Liver (tissue), 9 donors: Measurements from ENCODE around the gene GPX4. TPM values are rescaled to one million over a fixed set of nuclear protein-coding genes. Genes with fewer than 3 reads are reported as not detected.

Source experiments
- DNase-seq: peaks from one replicate; pipeline ENCODE4 v3.0.0-alpha.2; 2017; ENCODE audit warnings: low spot score
- H3K27ac ChIP-seq, 2 donors: one replicate each; pipeline ENCODE4 v1.7.0; 2013; ENCODE audit warnings: inconsistent platforms in 2 of 2, low read length in 2 of 2, control low read depth in 1 of 2, low read depth in 1 of 2, mild to moderate bottlenecking in 1 of 2
- H3K27me3 ChIP-seq, 4 donors: one replicate each; pipeline versions ENCODE4 v1.6.1 to v1.7.0; 2013; ENCODE audit warnings: low read length in 3 of 4, inconsistent platforms in 1 of 4, mild to moderate bottlenecking in 1 of 4, moderate library complexity in 1 of 4; ENCODE audit not compliant: control insufficient read depth in 4 of 4, insufficient read depth in 4 of 4
- H3K36me3 ChIP-seq, 4 donors: one replicate each; pipeline versions ENCODE4 v1.6.1 to v1.7.0; 2013; ENCODE audit warnings: low read length in 3 of 4, mild to moderate bottlenecking in 3 of 4, low read depth in 1 of 4, moderate library complexity in 1 of 4; ENCODE audit not compliant: control insufficient read depth in 4 of 4, insufficient read depth in 3 of 4
- H3K4me1 ChIP-seq, 4 donors: one replicate each; pipeline versions ENCODE4 v1.6.1 to v1.7.0; 2013; ENCODE audit warnings: low read length in 3 of 4, mild to moderate bottlenecking in 3 of 4, moderate library complexity in 1 of 4; ENCODE audit not compliant: control insufficient read depth in 4 of 4, insufficient read depth in 4 of 4
- H3K4me3 ChIP-seq, 3 donors: one replicate each; pipeline versions ENCODE4 v1.6.1 to v1.7.0; 2013; ENCODE audit warnings: low read length in 3 of 3, control low read depth in 1 of 3, low read depth in 1 of 3, mild to moderate bottlenecking in 1 of 3
- H3K9ac ChIP-seq, 2 donors: one replicate each; pipeline ENCODE4 v1.7.0; 2013; ENCODE audit warnings: low read length in 2 of 2, mild to moderate bottlenecking in 2 of 2, moderate library complexity in 2 of 2, control low read depth in 1 of 2, low read depth in 1 of 2
- H3K9me3 ChIP-seq, 4 donors: one replicate each; pipeline versions ENCODE4 v1.6.1 to v1.7.0; 2013; ENCODE audit warnings: low read length in 3 of 4; ENCODE audit not compliant: control insufficient read depth in 4 of 4
- EGR1 ChIP-seq, 2 donors: IDR thresholded peaks; 2 replicates each; pipeline ENCODE4 v1.6.1; 2016 to 2018; ENCODE audit warnings: antibody characterized with exemption in 2 of 2, low read depth in 2 of 2
- FOXA1 ChIP-seq: IDR thresholded peaks from 2 replicates; pipeline ENCODE4 v1.6.1; 2016; ENCODE audit warnings: antibody characterized with exemption
- GABPA ChIP-seq, 2 donors: IDR thresholded peaks in 1 of 2; conservative IDR thresholded peaks in 1 of 2; 2 replicates each; pipeline ENCODE4 v1.6.1; 2016; ENCODE audit warnings: antibody characterized with exemption in 2 of 2, mild to moderate bottlenecking in 1 of 2, moderate library complexity in 1 of 2
- HNF4A ChIP-seq, 2 donors: conservative IDR thresholded peaks; 2 replicates each; pipeline ENCODE4 v1.6.1; 2016; ENCODE audit warnings: antibody characterized with exemption in 2 of 2, mild to moderate bottlenecking in 2 of 2
- HNF4G ChIP-seq: IDR thresholded peaks from 2 replicates; pipeline ENCODE4 v1.6.1; 2016; ENCODE audit warnings: antibody characterized with exemption
- SP1 ChIP-seq: IDR thresholded peaks from 2 replicates; pipeline ENCODE4 v1.6.1; 2018; ENCODE audit warnings: antibody characterized with exemption, mild to moderate bottlenecking
- TAF1 ChIP-seq: conservative IDR thresholded peaks from 2 replicates; pipeline ENCODE4 v1.6.1; 2016; ENCODE audit warnings: antibody characterized with exemption, mild to moderate bottlenecking
- YY1 ChIP-seq: IDR thresholded peaks from 2 replicates; pipeline ENCODE4 v1.6.1; 2016; ENCODE audit warnings: antibody characterized with exemption, mild to moderate bottlenecking
- WGBS: extraction: QIAGEN DNeasy Blood & Tissue Kit; methylation state at CpG from one replicate; pipeline ENCODE4 v1.1.7; 2013; 5-methylcytosine and 5-hydroxymethylcytosine counted together
- polyA plus RNA-seq, 2 donors: library from polyadenylated mRNA; stranded (reverse) in 1 of 2; unstranded in 1 of 2; fragments of 200-250 nt in 1 of 2; fragments of >200 nt in 1 of 2; fragmentation: Nextera tagmentation in 1 of 2; extraction: Ambion mirVana in 1 of 2; gene quantifications; one replicate each; pipeline versions ENCODE4 v1.2.1 to v1.2.3, GENCODE V29; 2013 to 2015
- total RNA-seq, 2 donors: library from RNA; depleted of rRNA; stranded (reverse); fragments of >200 nt; gene quantifications; one replicate each; pipeline ENCODE4 v1.2.3, GENCODE V29; 2014
- TF ChIP-seq, protein P1 (sequence below): IDR thresholded peaks from 2 replicates; pipeline ENCODE4 v1.6.1; 2016; ENCODE audit warnings: antibody characterized with exemption
- donor health status: healthy.
- donor health status: healthy.
- donor health status: healthy.
- donor health status: healthy.
- donor health status: healthy.

The GPX4 gene
- total and polyA plus RNA-seq, 4 donors: 122 to 558 (median 298) TPM

DNA sequence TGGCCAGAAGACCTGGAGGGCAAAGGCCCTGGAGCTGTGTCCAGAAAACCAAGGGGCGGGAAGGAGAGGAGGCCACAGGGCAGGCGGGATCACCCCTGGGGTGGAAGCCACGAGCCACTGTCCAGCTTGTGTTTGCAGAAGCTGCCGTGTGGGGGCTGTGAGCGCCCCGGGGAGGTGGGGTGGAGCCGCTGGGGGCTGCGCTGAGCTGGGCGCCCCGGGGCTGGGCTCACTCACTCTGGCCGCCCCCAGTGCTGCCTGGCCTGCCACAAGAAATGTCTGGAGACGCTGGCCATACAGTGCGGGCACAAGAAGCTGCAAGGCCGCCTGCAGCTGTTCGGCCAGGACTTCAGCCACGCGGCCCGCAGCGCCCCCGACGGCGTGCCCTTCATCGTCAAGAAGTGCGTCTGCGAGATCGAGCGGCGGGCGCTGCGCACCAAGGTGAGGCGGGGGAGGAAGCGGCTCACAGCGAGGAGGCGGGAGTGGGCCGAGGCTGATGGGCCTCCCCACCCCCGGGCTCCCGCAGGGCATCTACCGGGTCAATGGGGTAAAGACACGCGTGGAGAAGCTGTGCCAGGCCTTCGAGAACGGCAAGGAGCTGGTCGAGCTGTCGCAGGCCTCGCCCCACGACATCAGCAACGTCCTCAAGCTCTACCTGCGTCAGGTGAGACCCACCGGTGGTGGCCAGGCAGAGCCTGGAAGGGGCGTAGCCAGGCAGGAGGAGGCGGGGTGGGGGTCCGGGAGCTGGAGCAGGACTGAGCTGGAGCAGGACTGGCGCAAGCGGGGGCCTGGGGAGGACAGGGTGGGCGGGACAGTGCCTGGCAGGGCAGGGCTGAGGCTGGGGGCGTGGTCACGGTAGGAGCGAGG, 22.3 kb upstream of the GPX4 start:
- Histone ChIP-seq H3K4me1 (peaks cover 7 to 27% (median 12%) of the 10 kb centered on the region in 4 donors), H3K4me3 (no peak overlapping the region), H3K9ac (no peak overlapping the region), H3K9me3 (no peaks in the 10 kb centered on the region), H3K36me3 (peaks cover 0 to 5% (median 3%) of the 10 kb centered on the region in 4 donors), H3K27ac (no peak overlapping the region), H3K27me3 (no peaks in the 10 kb centered on the region)
- WGBS: 42% methylated on average over 58 of the region's 58 CpGs
- no peak for DNase-seq
- TF ChIP-seq FOXA1 (no peak), HNF4A (conservative IDR thresholded peaks at IDR 0.05) (peak; percentile 25 to 32)

DNA sequence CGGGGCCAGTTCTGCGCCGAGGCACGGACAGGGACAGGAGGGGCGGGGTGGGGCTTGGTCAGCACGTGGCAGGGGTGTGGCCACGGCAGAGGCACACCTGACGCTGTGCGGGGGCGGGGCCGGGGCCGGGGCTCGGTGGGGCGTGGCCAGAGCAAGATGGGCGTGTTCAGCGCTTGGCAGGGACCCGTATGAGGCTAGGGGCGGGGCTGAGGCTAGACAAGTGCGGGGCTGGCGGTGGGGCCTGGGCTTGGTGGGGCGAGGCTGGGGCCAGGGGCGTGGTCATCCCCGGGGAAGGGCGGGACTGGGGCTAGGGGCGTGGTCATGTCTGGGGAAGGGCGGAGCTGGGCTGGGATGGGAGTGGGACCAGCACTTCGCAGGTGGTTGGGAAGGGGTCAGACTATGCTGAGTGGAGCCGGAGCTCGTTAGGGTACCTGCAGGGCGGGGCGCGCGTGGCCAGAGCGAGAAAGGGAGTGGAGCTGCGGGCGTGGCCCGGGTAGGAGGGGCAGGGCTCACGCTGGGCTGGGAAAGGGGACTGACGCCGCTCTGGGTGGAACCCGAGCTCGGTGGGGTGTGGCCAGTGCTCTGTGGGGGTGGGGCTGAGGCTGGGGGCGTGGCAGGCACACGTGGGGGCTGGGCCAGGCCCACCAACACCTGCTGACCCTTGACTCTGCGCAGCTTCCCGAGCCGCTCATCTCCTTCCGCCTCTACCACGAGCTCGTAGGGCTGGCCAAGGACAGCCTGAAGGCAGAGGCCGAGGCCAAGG, 21.4 kb upstream of the GPX4 start:
- TF ChIP-seq, protein P1, sequence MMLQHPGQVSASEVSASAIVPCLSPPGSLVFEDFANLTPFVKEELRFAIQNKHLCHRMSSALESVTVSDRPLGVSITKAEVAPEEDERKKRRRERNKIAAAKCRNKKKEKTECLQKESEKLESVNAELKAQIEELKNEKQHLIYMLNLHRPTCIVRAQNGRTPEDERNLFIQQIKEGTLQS: no peak
- TF ChIP-seq SP1 (peak; percentile 25), TAF1 (no peak), EGR1 (IDR thresholded peaks at IDR 0.05; ENCODE audit: low read depth in 2 of 2) (no peak), GABPA (IDR thresholded peaks at IDR 0.05 in 1 of 2, conservative IDR thresholded peaks at IDR 0.05 in 1 of 2) (no peak), HNF4G (no peak)
- peak overlapping the region in 1 of 3 donors; percentile 7 for H3K4me3 ChIP-seq
- H3K9me3 ChIP-seq: no peaks in the 10 kb centered on the region
- peaks cover 0 to 6% (median 3%) of the 10 kb centered on the region in 4 donors for H3K36me3 ChIP-seq
- no peak overlapping the region for H3K9ac ChIP-seq
- WGBS: 19% methylated on average over 51 of the region's 51 CpGs
- peaks cover 3 to 24% (median 9%) of the 10 kb centered on the region in 4 donors for H3K4me1 ChIP-seq
- no peak overlapping the region for H3K27ac ChIP-seq
- peak; percentile 80 for DNase-seq
- H3K27me3 ChIP-seq: no peaks in the 10 kb centered on the region

DNA sequence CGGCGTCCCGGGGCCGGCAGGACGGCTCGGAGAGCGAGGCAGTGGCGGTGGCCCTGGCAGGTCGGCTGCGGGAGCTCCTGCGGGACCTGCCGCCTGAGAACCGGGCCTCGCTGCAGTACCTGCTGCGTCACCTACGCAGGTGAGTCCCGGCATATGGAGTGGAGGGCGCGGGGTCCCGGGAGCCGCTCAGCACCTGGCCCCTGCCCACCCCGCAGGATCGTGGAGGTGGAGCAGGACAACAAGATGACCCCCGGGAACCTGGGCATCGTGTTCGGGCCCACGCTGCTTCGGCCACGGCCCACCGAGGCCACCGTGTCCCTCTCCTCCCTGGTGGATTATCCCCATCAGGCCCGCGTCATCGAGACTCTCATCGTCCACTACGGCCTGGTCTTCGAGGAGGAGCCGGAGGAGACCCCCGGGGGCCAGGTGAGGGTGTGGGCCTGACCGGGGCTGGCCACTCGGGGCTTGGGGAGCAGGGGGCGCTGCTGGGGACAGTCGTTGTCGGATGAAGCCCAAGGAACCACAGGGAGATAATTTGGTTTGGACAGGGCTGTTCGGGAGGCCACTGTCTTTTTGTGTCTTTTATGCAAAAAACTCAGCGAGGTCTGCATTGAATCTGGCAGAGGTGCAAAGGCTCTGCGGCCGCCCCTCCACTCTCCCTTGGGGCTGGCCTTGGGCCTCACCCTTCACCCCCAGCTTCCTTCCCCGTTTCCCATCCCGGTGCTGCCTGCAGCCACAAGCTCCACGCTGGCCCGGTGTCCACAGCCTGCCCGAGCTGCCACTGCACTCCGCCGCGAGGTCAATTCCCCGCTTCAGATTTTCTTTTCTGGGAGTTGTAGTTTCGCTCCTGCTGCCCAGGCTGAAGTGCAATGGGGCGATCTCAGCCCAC, 20.6 kb upstream of the GPX4 start:
- no peak overlapping the region for H3K27ac ChIP-seq
- H3K4me1 ChIP-seq: peaks cover 3 to 22% (median 7%) of the 10 kb centered on the region in 4 donors
- H3K36me3 ChIP-seq: peaks cover 6 to 11% (median 7%) of the 10 kb centered on the region in 4 donors
- H3K27me3 ChIP-seq: no peaks in the 10 kb centered on the region
- DNase-seq: no peak
- H3K4me3 ChIP-seq: no peak overlapping the region
- WGBS: 72% methylated on average over 59 of the region's 59 CpGs
- H3K9me3 ChIP-seq: no peaks in the 10 kb centered on the region
- TF ChIP-seq HNF4A (conservative IDR thresholded peaks at IDR 0.05) (no peak), YY1 (no peak)
- H3K9ac ChIP-seq: no peak overlapping the region
